Brain microvascular endothelial cell (primary cell): ENCODE measurements around the gene ARL13B.

Experiments used
- DNase-seq: peaks from one replicate; pipeline ENCODE4 v3.0.0-alpha.2; 2020
- H3K27ac ChIP-seq: fragments of 250-450 bp; sonication (Bioruptor Pico); 2 replicates; pipeline ENCODE4 v1.5.1; 2020; ENCODE audit warnings: mild to moderate bottlenecking, moderate library complexity
- H3K27me3 ChIP-seq: fragments of 250-450 bp; sonication (Bioruptor Pico); replicated peaks from 2 replicates; pipeline ENCODE4 v1.5.1; 2020; ENCODE audit warnings: mild to moderate bottlenecking
- H3K36me3 ChIP-seq: fragments of 250-450 bp; sonication (Bioruptor Pico); replicated peaks from 2 replicates; pipeline ENCODE4 v1.5.1; 2020; ENCODE audit warnings: mild to moderate bottlenecking
- H3K4me3 ChIP-seq: 2 replicates; pipeline ENCODE4 v1.5.1; 2011; ENCODE audit warnings: low read depth, mild to moderate bottlenecking, control low read depth, low read length, moderate library complexity
- in situ Hi-C: cut with HindIII; loops from 2 replicates; pipeline ENCODE4 v1.10.0; 2017; ENCODE audit warnings: low sequenced_read_pairs, low pct_ligation_motif_present
- TF ChIP-seq, protein P1 (sequence below): IDR thresholded peaks from 2 replicates; pipeline ENCODE4 v1.5.1; 2011; ENCODE audit warnings: low read depth, mild to moderate bottlenecking, moderate library complexity, low read length, control low read depth, inconsistent platforms; ENCODE audit errors: missing control alignments

ARL13B gene

DNA sequence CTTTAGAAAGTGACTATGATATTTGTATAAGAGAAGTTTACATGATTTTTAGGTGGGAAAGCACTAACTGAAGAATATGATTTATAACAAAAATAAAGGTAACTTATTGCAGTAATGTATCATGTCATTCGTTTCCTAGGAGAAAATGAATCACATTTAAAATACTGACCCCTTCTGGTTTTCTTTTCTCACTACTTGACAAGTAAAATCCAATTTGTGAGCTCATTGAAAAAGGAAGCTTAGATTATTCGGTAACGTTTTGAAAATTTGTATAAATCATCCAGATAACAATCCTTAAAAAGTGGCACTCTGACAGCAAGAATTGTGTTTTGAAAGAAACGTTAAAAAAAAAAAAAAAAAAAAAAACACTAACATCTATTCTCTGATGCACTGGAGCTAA lies 121.9 kb downstream of the ARL13B start:
- Histone ChIP-seq H3K27ac (no peak overlapping the region), H3K4me3 (no peak overlapping the region), H3K36me3 (no peaks in the 10 kb centered on the region), H3K27me3 (no peaks in the 10 kb centered on the region)
- TF ChIP-seq, protein P1, sequence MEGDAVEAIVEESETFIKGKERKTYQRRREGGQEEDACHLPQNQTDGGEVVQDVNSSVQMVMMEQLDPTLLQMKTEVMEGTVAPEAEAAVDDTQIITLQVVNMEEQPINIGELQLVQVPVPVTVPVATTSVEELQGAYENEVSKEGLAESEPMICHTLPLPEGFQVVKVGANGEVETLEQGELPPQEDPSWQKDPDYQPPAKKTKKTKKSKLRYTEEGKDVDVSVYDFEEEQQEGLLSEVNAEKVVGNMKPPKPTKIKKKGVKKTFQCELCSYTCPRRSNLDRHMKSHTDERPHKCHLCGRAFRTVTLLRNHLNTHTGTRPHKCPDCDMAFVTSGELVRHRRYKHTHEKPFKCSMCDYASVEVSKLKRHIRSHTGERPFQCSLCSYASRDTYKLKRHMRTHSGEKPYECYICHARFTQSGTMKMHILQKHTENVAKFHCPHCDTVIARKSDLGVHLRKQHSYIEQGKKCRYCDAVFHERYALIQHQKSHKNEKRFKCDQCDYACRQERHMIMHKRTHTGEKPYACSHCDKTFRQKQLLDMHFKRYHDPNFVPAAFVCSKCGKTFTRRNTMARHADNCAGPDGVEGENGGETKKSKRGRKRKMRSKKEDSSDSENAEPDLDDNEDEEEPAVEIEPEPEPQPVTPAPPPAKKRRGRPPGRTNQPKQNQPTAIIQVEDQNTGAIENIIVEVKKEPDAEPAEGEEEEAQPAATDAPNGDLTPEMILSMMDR, result no peak
- in situ Hi-C loops, result no loop called here
- DNase-seq, result no peak
